ENCODE results near the gene CXCL5. TPM values are rescaled to one million over a fixed set of nuclear protein-coding genes. Genes with fewer than 3 reads are reported as not detected.
A peak's percentile ranks its signal among the peaks of the same experiment; 100 is the strongest.

Gene CXCL5
- total and polyA plus RNA-seq, 2 of the 13 experiments (the other 11 are each of a cell fraction or from before 2014, with no cell fraction given): not detected

DNA sequence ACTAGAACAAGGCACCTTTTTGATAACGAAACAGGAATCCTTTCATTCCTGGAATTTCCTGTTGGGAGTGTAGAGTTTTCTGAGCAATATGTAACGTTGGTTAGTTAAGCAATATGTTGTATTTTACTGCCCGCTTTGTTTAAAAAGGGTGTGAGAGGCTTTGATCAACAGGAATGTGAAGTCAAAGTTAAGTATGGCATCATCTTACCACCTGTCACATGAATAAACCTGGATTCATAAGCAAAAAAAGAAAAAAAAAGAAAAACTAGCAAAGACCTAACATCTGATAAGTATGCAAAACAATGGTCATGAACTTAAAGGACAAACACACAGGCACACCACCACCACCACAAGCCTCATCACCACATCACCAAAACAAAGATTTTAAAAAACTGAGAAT lies 7.1 kb upstream of the CXCL5 start:
- ChIA-PET POLR2A (no interaction called here), CTCF (ENCODE audit: low intra/inter-chr PET ratio, low total read pairs) (no interaction called here)
- H3K27me3 ChIP-seq (ENCODE audit: control insufficient read depth in 1 of 2, insufficient read depth in 2 of 2, low read length in 2 of 2): no peaks in the 10 kb centered on the region
- no peaks in the 10 kb centered on the region for H3K9me3 ChIP-seq (ENCODE audit: low read length)
- FAIRE-seq (peak; percentile 86), ATAC-seq (peak; percentile 72), DNase-seq (ENCODE audit: low spot score) (peak; percentile 92)
- intact Hi-C loops (cut with micrococcal nuclease; ENCODE audit: unreplicated experiment) (no loop called here), in situ Hi-C loops (cut with HindIII; ENCODE audit: extremely low pct_ligation_motif_present, low pct_unique_long_range_greater_than_20kb) (no loop called here)
- H3K4me2 ChIP-seq (ENCODE audit: low read depth, low read length): peak overlapping the region; percentile 14
- H3K36me3 ChIP-seq (replicated peaks in 1 of 2; ENCODE audit: control insufficient read depth in 1 of 2, insufficient read depth in 2 of 2, low read length in 2 of 2): no peaks in the 10 kb centered on the region
- H3K27ac ChIP-seq (ENCODE audit: extremely low read length, insufficient read depth, low read length): no peak overlapping the region
- no peaks in the 10 kb centered on the region for H4K20me1 ChIP-seq (ENCODE audit: insufficient read depth, low read length)
- 0% methylated on average over 3 of the region's 3 CpGs for WGBS (ENCODE audit: low lambda C conversion rate)
- no peaks in the 10 kb centered on the region for H3K79me2 ChIP-seq (ENCODE audit: insufficient read depth, low read length)
- no peak overlapping the region for H3K9ac ChIP-seq (ENCODE audit: insufficient read depth, low read depth, low read length)
- H3K4me1 ChIP-seq (ENCODE audit: insufficient read depth, low read length): peaks cover 22% of the 10 kb centered on the region
- H2AFZ ChIP-seq (ENCODE audit: low read length): no peak overlapping the region
- no TSS peak for BruUV-seq (replicated peaks)
- H3K4me3 ChIP-seq (replicated peaks in 1 of 3; ENCODE audit: insufficient read depth in 1 of 3, low read depth in 2 of 3, low read length in 3 of 3): peak overlapping the region in 1 of 3 experiments; percentile 4; a peak in 1 of 6 replicates
- TF ChIP-seq, protein P1, sequence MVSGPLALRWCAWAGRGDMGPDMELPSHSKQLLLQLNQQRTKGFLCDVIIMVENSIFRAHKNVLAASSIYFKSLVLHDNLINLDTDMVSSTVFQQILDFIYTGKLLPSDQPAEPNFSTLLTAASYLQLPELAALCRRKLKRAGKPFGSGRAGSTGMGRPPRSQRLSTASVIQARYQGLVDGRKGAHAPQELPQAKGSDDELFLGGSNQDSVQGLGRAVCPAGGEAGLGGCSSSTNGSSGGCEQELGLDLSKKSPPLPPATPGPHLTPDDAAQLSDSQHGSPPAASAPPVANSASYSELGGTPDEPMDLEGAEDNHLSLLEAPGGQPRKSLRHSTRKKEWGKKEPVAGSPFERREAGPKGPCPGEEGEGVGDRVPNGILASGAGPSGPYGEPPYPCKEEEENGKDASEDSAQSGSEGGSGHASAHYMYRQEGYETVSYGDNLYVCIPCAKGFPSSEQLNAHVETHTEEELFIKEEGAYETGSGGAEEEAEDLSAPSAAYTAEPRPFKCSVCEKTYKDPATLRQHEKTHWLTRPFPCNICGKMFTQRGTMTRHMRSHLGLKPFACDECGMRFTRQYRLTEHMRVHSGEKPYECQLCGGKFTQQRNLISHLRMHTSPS (CRISPR knock-in tag; IDR thresholded peaks at IDR 0.05; ENCODE audit: low read depth): no peak
- TF ChIP-seq HMG20B (CRISPR knock-in tag; conservative IDR thresholded peaks at IDR 0.05) (peak; percentile 60; the same call in 1 of the 2 replicates), CBFB (CRISPR knock-in tag; IDR thresholded peaks at IDR 0.05) (0 out of 2 replicates have a peak, but pooled peaks have one; percentile 34), SOX5 (CRISPR knock-in tag; IDR thresholded peaks at IDR 0.05; ENCODE audit: borderline replicate concordance) (peak; percentile 93), THAP11 (CRISPR knock-in tag; IDR thresholded peaks at IDR 0.05) (0 out of 2 replicates have a peak, but pooled peaks have one; percentile 21), NFKBIZ (CRISPR knock-in tag; IDR thresholded peaks at IDR 0.05) (peak; percentile 94; the same call in 1 of the 2 replicates), HDAC2 (CRISPR knock-in tag; IDR thresholded peaks at IDR 0.05) (0 out of 2 replicates have a peak, but pooled peaks have one; percentile 41), ISL2 (CRISPR knock-in tag; IDR thresholded peaks at IDR 0.05) (peak; percentile 71), ZNF441 (CRISPR knock-in tag; IDR thresholded peaks at IDR 0.05; ENCODE audit: borderline replicate concordance) (no peak), ZNF160 (CRISPR knock-in tag; IDR thresholded peaks at IDR 0.05) (no peak), ZNF670 (CRISPR knock-in tag; IDR thresholded peaks at IDR 0.05; ENCODE audit: borderline replicate concordance) (no peak), CEBPB (IDR thresholded peaks at IDR 0.05; ENCODE audit: borderline replicate concordance, low read depth, low read length) (peak; percentile 78; the same call in 1 of the 2 replicates), RFXAP (CRISPR knock-in tag; IDR thresholded peaks at IDR 0.05; ENCODE audit: borderline replicate concordance) (no peak)
- TF ChIP-seq, protein P2, sequence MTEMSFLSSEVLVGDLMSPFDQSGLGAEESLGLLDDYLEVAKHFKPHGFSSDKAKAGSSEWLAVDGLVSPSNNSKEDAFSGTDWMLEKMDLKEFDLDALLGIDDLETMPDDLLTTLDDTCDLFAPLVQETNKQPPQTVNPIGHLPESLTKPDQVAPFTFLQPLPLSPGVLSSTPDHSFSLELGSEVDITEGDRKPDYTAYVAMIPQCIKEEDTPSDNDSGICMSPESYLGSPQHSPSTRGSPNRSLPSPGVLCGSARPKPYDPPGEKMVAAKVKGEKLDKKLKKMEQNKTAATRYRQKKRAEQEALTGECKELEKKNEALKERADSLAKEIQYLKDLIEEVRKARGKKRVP (CRISPR knock-in tag; IDR thresholded peaks at IDR 0.05): peak in 1 of 2 experiments; percentile 89; a peak in 2 of 4 replicates
- TF ChIP-seq, protein P3, sequence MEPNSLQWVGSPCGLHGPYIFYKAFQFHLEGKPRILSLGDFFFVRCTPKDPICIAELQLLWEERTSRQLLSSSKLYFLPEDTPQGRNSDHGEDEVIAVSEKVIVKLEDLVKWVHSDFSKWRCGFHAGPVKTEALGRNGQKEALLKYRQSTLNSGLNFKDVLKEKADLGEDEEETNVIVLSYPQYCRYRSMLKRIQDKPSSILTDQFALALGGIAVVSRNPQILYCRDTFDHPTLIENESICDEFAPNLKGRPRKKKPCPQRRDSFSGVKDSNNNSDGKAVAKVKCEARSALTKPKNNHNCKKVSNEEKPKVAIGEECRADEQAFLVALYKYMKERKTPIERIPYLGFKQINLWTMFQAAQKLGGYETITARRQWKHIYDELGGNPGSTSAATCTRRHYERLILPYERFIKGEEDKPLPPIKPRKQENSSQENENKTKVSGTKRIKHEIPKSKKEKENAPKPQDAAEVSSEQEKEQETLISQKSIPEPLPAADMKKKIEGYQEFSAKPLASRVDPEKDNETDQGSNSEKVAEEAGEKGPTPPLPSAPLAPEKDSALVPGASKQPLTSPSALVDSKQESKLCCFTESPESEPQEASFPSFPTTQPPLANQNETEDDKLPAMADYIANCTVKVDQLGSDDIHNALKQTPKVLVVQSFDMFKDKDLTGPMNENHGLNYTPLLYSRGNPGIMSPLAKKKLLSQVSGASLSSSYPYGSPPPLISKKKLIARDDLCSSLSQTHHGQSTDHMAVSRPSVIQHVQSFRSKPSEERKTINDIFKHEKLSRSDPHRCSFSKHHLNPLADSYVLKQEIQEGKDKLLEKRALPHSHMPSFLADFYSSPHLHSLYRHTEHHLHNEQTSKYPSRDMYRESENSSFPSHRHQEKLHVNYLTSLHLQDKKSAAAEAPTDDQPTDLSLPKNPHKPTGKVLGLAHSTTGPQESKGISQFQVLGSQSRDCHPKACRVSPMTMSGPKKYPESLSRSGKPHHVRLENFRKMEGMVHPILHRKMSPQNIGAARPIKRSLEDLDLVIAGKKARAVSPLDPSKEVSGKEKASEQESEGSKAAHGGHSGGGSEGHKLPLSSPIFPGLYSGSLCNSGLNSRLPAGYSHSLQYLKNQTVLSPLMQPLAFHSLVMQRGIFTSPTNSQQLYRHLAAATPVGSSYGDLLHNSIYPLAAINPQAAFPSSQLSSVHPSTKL (CRISPR knock-in tag; IDR thresholded peaks at IDR 0.05): peak; percentile 89
- TF ChIP-seq, protein P4, sequence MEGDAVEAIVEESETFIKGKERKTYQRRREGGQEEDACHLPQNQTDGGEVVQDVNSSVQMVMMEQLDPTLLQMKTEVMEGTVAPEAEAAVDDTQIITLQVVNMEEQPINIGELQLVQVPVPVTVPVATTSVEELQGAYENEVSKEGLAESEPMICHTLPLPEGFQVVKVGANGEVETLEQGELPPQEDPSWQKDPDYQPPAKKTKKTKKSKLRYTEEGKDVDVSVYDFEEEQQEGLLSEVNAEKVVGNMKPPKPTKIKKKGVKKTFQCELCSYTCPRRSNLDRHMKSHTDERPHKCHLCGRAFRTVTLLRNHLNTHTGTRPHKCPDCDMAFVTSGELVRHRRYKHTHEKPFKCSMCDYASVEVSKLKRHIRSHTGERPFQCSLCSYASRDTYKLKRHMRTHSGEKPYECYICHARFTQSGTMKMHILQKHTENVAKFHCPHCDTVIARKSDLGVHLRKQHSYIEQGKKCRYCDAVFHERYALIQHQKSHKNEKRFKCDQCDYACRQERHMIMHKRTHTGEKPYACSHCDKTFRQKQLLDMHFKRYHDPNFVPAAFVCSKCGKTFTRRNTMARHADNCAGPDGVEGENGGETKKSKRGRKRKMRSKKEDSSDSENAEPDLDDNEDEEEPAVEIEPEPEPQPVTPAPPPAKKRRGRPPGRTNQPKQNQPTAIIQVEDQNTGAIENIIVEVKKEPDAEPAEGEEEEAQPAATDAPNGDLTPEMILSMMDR (CRISPR knock-in tag; IDR thresholded peaks at IDR 0.05): no peak
